G401 (cell line): Measurements from ENCODE around the gene ABCA1. TPM values are rescaled to one million over a fixed set of nuclear protein-coding genes. Genes with fewer than 3 reads are reported as not detected.
"Not testable (repeated sequence)": the region's sequence is repeated elsewhere in the genome, so short reads cannot be mapped to it uniquely, and the experiment has no call there.

Experiments
- DNase-seq: peaks from one replicate; pipeline ENCODE4 v3.0.0-alpha.2; 2015; ENCODE audit warnings: low spot score
- in situ Hi-C: cut with HindIII; loops from 2 replicates; pipeline ENCODE4 v1.10.0; 2016; ENCODE audit warnings: low sequenced_read_pairs, mixed read lengths
- total RNA-seq: library from RNA; depleted of rRNA; stranded (reverse); fragments of >200 nt; shearing (Covaris generic); gene quantifications from 2 replicates; pipeline ENCODE4 v1.2.3, GENCODE V29; 2014

The ABCA1 gene
- total RNA-seq, 1 experiment from 2014 or later = 13.7 TPM

GRCh38 chr9:104779946-104780535, 147.9 kb downstream of the ABCA1 start:
- DNase-seq = no peak
- in situ Hi-C loops = no loop called here

GRCh38 chr9:104779334-104779733, 148.6 kb downstream of the ABCA1 start:
- DNase-seq = no peak
- in situ Hi-C loops = no loop called here

- in situ Hi-C loops = no loop called here
These were observed 149.2 kb downstream of the ABCA1 start for GRCh38 chr9:104778802-104779201.

GRCh38 chr9:104776797-104777196, 151.2 kb downstream of the ABCA1 start:
- in situ Hi-C loops = no loop called here
- DNase-seq = no peak

More at GRCh38 chr9:104778802-104779201, 149.2 kb downstream of the ABCA1 start:
- DNase-seq = no peak

GRCh38 chr9:104775976-104776375, 152.0 kb downstream of the ABCA1 start:
- in situ Hi-C loops = no loop called here
- no peak for DNase-seq

- in situ Hi-C loops = no loop called here
- no peak for DNase-seq
These were observed 152.4 kb downstream of the ABCA1 start for GRCh38 chr9:104775574-104775936.

GRCh38 chr9:104774831-104775573, 153.0 kb downstream of the ABCA1 start:
- in situ Hi-C loops = no loop called here
- DNase-seq = no peak

GRCh38 chr9:104774132-104774531, 153.8 kb downstream of the ABCA1 start:
- DNase-seq = no peak
- in situ Hi-C loops = no loop called here

- in situ Hi-C loops = no loop called here
- DNase-seq = no peak
These were observed 155.0 kb downstream of the ABCA1 start for GRCh38 chr9:104772714-104773510.

- in situ Hi-C loops = no loop called here
- DNase-seq = no peak
These were observed 158.3 kb downstream of the ABCA1 start for GRCh38 chr9:104769655-104770054.

GRCh38 chr9:104769029-104769428, 158.9 kb downstream of the ABCA1 start:
- in situ Hi-C loops, DNase-seq: not testable (repeated sequence)

- no peak for DNase-seq
- in situ Hi-C loops = no loop called here
These were observed 160.4 kb downstream of the ABCA1 start for GRCh38 chr9:104767507-104767906.

GRCh38 chr9:104766025-104766424, 161.9 kb downstream of the ABCA1 start:
- in situ Hi-C loops = no loop called here
- no peak for DNase-seq

GRCh38 chr9:104765138-104765537, 162.8 kb downstream of the ABCA1 start:
- DNase-seq = peak; percentile 50
- in situ Hi-C loops = no loop called here

GRCh38 chr9:104758974-104759373, 169.0 kb downstream of the ABCA1 start:
- in situ Hi-C loops = no loop called here
- no peak for DNase-seq

GRCh38 chr9:104750185-104750767, 177.7 kb downstream of the ABCA1 start:
- DNase-seq = no peak
- in situ Hi-C loops = no loop called here

- in situ Hi-C loops = no loop called here
- DNase-seq = peak; percentile 39
These were observed 179.5 kb downstream of the ABCA1 start for GRCh38 chr9:104748359-104749031.

GRCh38 chr9:104747565-104748358, 180.2 kb downstream of the ABCA1 start, which contains the start of gene NIPSNAP3A:
NIPSNAP3A (plus strand) TSS chr9:104747683; CDS start chr9:104747793, 110 bp downstream.
- DNase-seq = peak; percentile 85
- in situ Hi-C loops = no loop called here

- in situ Hi-C loops = no loop called here
- no peak for DNase-seq
These were observed 180.8 kb downstream of the ABCA1 start for GRCh38 chr9:104747245-104747564.
